HL-60 (cell line): ENCODE results near the gene UMPS.

ENCODE experiments used
- POLR2AphosphoS5 ChIP-seq: IDR thresholded peaks from 2 replicates; pipeline ENCODE4 v1.6.1; 2012; ENCODE audit warnings: low read depth
- SPI1 ChIP-seq: IDR thresholded peaks from 2 replicates; pipeline ENCODE4 v1.6.1; 2012; ENCODE audit warnings: low read depth, mild to moderate bottlenecking, borderline replicate concordance
- TF ChIP-seq, protein P1 (sequence below): IDR thresholded peaks from one replicate; pipeline ENCODE4 v1.5.1; 2011; ENCODE audit warnings: low read length, control low read depth, inconsistent platforms; ENCODE audit not compliant: insufficient read depth
- TF ChIP-seq, protein P2 (sequence below): IDR thresholded peaks from 2 replicates; pipeline ENCODE4 v1.6.1; 2012; ENCODE audit warnings: low read depth; ENCODE audit not compliant: insufficient replicate concordance

DNA sequence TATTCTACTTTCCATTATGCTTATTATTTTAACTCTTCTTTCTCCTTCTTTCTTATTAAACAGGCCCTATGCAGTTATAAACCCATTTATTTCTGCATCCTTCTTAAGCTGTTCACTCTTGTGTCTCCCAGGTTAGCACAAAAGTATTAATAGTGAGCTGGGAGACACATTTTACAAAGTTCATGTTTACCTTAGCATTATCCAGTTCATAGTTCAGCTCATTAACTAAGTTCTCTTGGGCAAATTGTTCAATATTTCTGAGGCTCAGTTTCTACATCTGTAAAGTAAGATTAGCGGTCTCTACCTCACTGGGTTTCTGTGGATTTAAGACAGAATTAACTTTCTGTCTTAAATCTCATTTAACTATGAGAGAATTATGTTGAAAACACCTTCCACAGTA lies 31.2 kb upstream of the UMPS start:
- TF ChIP-seq, protein P1, sequence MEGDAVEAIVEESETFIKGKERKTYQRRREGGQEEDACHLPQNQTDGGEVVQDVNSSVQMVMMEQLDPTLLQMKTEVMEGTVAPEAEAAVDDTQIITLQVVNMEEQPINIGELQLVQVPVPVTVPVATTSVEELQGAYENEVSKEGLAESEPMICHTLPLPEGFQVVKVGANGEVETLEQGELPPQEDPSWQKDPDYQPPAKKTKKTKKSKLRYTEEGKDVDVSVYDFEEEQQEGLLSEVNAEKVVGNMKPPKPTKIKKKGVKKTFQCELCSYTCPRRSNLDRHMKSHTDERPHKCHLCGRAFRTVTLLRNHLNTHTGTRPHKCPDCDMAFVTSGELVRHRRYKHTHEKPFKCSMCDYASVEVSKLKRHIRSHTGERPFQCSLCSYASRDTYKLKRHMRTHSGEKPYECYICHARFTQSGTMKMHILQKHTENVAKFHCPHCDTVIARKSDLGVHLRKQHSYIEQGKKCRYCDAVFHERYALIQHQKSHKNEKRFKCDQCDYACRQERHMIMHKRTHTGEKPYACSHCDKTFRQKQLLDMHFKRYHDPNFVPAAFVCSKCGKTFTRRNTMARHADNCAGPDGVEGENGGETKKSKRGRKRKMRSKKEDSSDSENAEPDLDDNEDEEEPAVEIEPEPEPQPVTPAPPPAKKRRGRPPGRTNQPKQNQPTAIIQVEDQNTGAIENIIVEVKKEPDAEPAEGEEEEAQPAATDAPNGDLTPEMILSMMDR: no peak
- TF ChIP-seq POLR2AphosphoS5 (no peak), SPI1 (no peak)
- TF ChIP-seq, protein P2, sequence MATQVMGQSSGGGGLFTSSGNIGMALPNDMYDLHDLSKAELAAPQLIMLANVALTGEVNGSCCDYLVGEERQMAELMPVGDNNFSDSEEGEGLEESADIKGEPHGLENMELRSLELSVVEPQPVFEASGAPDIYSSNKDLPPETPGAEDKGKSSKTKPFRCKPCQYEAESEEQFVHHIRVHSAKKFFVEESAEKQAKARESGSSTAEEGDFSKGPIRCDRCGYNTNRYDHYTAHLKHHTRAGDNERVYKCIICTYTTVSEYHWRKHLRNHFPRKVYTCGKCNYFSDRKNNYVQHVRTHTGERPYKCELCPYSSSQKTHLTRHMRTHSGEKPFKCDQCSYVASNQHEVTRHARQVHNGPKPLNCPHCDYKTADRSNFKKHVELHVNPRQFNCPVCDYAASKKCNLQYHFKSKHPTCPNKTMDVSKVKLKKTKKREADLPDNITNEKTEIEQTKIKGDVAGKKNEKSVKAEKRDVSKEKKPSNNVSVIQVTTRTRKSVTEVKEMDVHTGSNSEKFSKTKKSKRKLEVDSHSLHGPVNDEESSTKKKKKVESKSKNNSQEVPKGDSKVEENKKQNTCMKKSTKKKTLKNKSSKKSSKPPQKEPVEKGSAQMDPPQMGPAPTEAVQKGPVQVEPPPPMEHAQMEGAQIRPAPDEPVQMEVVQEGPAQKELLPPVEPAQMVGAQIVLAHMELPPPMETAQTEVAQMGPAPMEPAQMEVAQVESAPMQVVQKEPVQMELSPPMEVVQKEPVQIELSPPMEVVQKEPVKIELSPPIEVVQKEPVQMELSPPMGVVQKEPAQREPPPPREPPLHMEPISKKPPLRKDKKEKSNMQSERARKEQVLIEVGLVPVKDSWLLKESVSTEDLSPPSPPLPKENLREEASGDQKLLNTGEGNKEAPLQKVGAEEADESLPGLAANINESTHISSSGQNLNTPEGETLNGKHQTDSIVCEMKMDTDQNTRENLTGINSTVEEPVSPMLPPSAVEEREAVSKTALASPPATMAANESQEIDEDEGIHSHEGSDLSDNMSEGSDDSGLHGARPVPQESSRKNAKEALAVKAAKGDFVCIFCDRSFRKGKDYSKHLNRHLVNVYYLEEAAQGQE: no peak
